ENCODE data around the gene PRSS36. TPM values are rescaled to one million over a fixed set of nuclear protein-coding genes. Genes with fewer than 3 reads are reported as not detected.
"Not testable (repeated sequence)": the region's sequence is repeated elsewhere in the genome, so short reads cannot be mapped to it uniquely, and the experiment has no call there.

The PRSS36 gene
- total RNA-seq, 1 donor from 2014 or later = 6.6 TPM

GRCh38 chr16:31142109-31143010, 7.5 kb downstream of the PRSS36 start:
- no peaks in the 10 kb centered on the region for H3K27me3 ChIP-seq (ENCODE audit: low read depth)
- peaks cover 41% of the 10 kb centered on the region for H3K4me1 ChIP-seq
- intact Hi-C loops (cut with DNase I) = no loop called here
- no peaks in the 10 kb centered on the region for H3K36me3 ChIP-seq
- DNase-seq (peak; percentile 100), ATAC-seq (peak; percentile 94 to 97)
- H3K9me3 ChIP-seq = no peaks in the 10 kb centered on the region
- peak overlapping the region; percentile 59 for H3K4me3 ChIP-seq
- peak overlapping the region; percentile 91 for H3K27ac ChIP-seq
- TF ChIP-seq, protein P1, sequence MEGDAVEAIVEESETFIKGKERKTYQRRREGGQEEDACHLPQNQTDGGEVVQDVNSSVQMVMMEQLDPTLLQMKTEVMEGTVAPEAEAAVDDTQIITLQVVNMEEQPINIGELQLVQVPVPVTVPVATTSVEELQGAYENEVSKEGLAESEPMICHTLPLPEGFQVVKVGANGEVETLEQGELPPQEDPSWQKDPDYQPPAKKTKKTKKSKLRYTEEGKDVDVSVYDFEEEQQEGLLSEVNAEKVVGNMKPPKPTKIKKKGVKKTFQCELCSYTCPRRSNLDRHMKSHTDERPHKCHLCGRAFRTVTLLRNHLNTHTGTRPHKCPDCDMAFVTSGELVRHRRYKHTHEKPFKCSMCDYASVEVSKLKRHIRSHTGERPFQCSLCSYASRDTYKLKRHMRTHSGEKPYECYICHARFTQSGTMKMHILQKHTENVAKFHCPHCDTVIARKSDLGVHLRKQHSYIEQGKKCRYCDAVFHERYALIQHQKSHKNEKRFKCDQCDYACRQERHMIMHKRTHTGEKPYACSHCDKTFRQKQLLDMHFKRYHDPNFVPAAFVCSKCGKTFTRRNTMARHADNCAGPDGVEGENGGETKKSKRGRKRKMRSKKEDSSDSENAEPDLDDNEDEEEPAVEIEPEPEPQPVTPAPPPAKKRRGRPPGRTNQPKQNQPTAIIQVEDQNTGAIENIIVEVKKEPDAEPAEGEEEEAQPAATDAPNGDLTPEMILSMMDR (IDR thresholded peaks at IDR 0.05) = peak; percentile 89

DNA sequence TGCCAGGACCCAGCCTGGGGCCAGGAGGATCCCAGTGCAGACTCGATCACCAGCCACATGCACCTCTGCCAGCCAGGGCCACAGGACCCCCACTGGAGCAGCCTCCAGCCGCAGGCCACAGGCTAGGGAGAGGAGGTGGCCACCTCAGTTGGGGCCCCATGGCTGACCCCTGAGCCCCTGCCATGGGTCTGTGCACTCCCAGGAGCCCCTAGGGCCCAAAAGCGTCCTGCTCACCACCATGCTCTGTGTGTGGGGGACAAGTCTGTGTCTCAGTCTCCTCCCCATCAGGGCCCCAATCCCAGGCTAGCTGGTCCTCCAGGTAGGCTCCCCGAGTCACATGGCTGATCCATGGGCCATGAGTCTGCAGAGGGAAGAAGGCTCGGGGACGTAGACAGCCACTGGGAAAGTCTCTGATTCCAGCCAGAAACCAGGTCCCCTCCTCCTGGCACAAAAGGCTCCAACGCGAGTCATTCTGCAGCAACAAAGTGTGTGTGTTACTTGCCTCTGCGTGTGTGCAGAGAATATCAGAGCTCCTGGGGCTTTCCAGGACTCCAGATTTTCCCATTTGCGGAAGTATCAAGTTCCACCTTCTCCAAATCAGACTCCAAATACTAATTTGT, 8.3 kb downstream of the PRSS36 start:
- intact Hi-C loops (cut with DNase I) = no loop called here

GRCh38 chr16:31141071-31141469, 8.8 kb downstream of the PRSS36 start:
- H3K27me3 ChIP-seq (ENCODE audit: low read depth); intact Hi-C loops (cut with DNase I); H3K36me3 ChIP-seq; ATAC-seq; DNase-seq; H3K9me3 ChIP-seq; H3K4me3 ChIP-seq: not testable (repeated sequence)
- H3K4me1 ChIP-seq = peaks cover 44% of the 10 kb centered on the region
- H3K27ac ChIP-seq = peak overlapping the region; percentile 86

More for the DNA sequence above, 8.3 kb downstream of the PRSS36 start:
- Histone ChIP-seq H3K36me3 (no peaks in the 10 kb centered on the region), H3K27me3 (ENCODE audit: low read depth) (no peaks in the 10 kb centered on the region), H3K4me1 (peaks cover 41% of the 10 kb centered on the region), H3K27ac (peak overlapping the region; percentile 86), H3K9me3 (no peaks in the 10 kb centered on the region), H3K4me3 (peak overlapping the region; percentile 40)
- ATAC-seq (peak in 1 of 2 donors; percentile 0), DNase-seq (no peak)
- TF ChIP-seq, protein P1 (IDR thresholded peaks at IDR 0.05) = no peak

GRCh38 chr16:31138621-31139578, 11.0 kb downstream of the PRSS36 start:
- Histone ChIP-seq H3K27ac (peak overlapping the region; percentile 86), H3K4me3 (peak overlapping the region; percentile 21), H3K27me3 (ENCODE audit: low read depth) (no peaks in the 10 kb centered on the region), H3K36me3 (no peaks in the 10 kb centered on the region), H3K4me1 (peaks cover 46% of the 10 kb centered on the region), H3K9me3 (no peaks in the 10 kb centered on the region)
- intact Hi-C loops (cut with DNase I) = no loop called here
- TF ChIP-seq, protein P1 (IDR thresholded peaks at IDR 0.05) = no peak
- DNase-seq = peak; percentile 89
- ATAC-seq = peak; percentile 60 to 63

GRCh38 chr16:31136822-31137499, 12.9 kb downstream of the PRSS36 start:
- peaks cover 49% of the 10 kb centered on the region for H3K4me1 ChIP-seq
- H3K4me3 ChIP-seq; H3K27me3 ChIP-seq (ENCODE audit: low read depth); intact Hi-C loops (cut with DNase I); H3K36me3 ChIP-seq; ATAC-seq; H3K9me3 ChIP-seq; H3K27ac ChIP-seq; DNase-seq: not testable (repeated sequence)
